HUES6 (cell line): Measurements from ENCODE around the gene SLF2.
A peak's percentile ranks its signal among the peaks of the same experiment; 100 is the strongest.

ENCODE experiments used
- H3K27ac ChIP-seq: 2 replicates; pipeline ENCODE4 v1.7.0; 2013; ENCODE audit warnings: low read depth, mild to moderate bottlenecking, low read length, inconsistent platforms
- H3K27me3 ChIP-seq: 2 replicates; pipeline ENCODE4 v1.6.1; 2013; ENCODE audit warnings: low read length; ENCODE audit not compliant: control insufficient read depth, insufficient read depth
- H3K36me3 ChIP-seq: 2 replicates; pipeline ENCODE4 v1.6.1; 2013; ENCODE audit warnings: low read length; ENCODE audit not compliant: control insufficient read depth, insufficient read depth
- H3K4me1 ChIP-seq: 2 replicates; pipeline ENCODE4 v1.6.1; 2013; ENCODE audit warnings: low read length; ENCODE audit not compliant: control insufficient read depth, insufficient read depth
- H3K4me3 ChIP-seq: 2 replicates; pipeline ENCODE4 v1.5.1; 2013; ENCODE audit warnings: low read depth, low read length
- H3K9ac ChIP-seq: one replicate; pipeline ENCODE4 v1.6.1; 2013; ENCODE audit warnings: mild to moderate bottlenecking, low read length
- H3K9me3 ChIP-seq: 2 replicates; pipeline ENCODE4 v1.6.1; 2013; ENCODE audit warnings: low read depth, low read length; ENCODE audit not compliant: control insufficient read depth, insufficient read depth

Gene SLF2

GRCh38 chr10:100912605-100913469 is at the start of gene SLF2:
SLF2 (plus strand) TSS chr10:100912963; CDS start chr10:100913111, 148 bp downstream.
- H3K4me1 ChIP-seq = peaks cover 30% of the 10 kb centered on the region
- H3K27ac ChIP-seq = peak within 1 kb of the TSS; percentile 67; the same call in 1 of the 2 replicates
- peak within 1 kb of the TSS; percentile 95 for H3K9ac ChIP-seq

GRCh38 chr10:100863433-100863832 is 49.3 kb upstream of the SLF2 start:
- Histone ChIP-seq H3K27ac (no peak overlapping the region), H3K9me3 (no peaks in the 10 kb centered on the region), H3K9ac (no peak overlapping the region), H3K4me1 (peaks cover 11% of the 10 kb centered on the region), H3K27me3 (peaks cover 79% of the 10 kb centered on the region), H3K4me3 (no peak overlapping the region), H3K36me3 (no peaks in the 10 kb centered on the region)

More at GRCh38 chr10:100912605-100913469, at the start of gene SLF2:
- Histone ChIP-seq H3K27me3 (no peaks in the 10 kb centered on the region), H3K4me3 (peak within 1 kb of the TSS; percentile 98), H3K36me3 (peaks cover 18% of the 10 kb centered on the region), H3K9me3 (no peaks in the 10 kb centered on the region)

GRCh38 chr10:100864036-100864885 is 48.5 kb upstream of the SLF2 start:
- Histone ChIP-seq H3K4me3 (no peak overlapping the region), H3K9me3 (no peaks in the 10 kb centered on the region), H3K4me1 (peaks cover 11% of the 10 kb centered on the region), H3K36me3 (no peaks in the 10 kb centered on the region), H3K27me3 (peaks cover 76% of the 10 kb centered on the region), H3K27ac (no peak overlapping the region), H3K9ac (no peak overlapping the region)

GRCh38 chr10:100864978-100865377 is 47.8 kb upstream of the SLF2 start:
- no peak overlapping the region for H3K9ac ChIP-seq
- H3K4me3 ChIP-seq = no peak overlapping the region
- no peak overlapping the region for H3K27ac ChIP-seq
- H3K9me3 ChIP-seq = no peaks in the 10 kb centered on the region
- H3K4me1 ChIP-seq = peaks cover 11% of the 10 kb centered on the region
- no peaks in the 10 kb centered on the region for H3K36me3 ChIP-seq
- peaks cover 72% of the 10 kb centered on the region for H3K27me3 ChIP-seq

GRCh38 chr10:100866010-100866409 is 46.8 kb upstream of the SLF2 start:
- H3K27me3 ChIP-seq = peaks cover 64% of the 10 kb centered on the region
- no peak overlapping the region for H3K9ac ChIP-seq
- H3K4me1 ChIP-seq = peaks cover 11% of the 10 kb centered on the region
- peak overlapping the region; percentile 50 for H3K4me3 ChIP-seq
- H3K9me3 ChIP-seq = no peaks in the 10 kb centered on the region
- H3K36me3 ChIP-seq = no peaks in the 10 kb centered on the region
- H3K27ac ChIP-seq = no peak overlapping the region

- no peak overlapping the region for H3K9ac ChIP-seq
- peaks cover 11% of the 10 kb centered on the region for H3K4me1 ChIP-seq
- H3K36me3 ChIP-seq = no peaks in the 10 kb centered on the region
- H3K27ac ChIP-seq = no peak overlapping the region
- peaks cover 58% of the 10 kb centered on the region for H3K27me3 ChIP-seq
- no peaks in the 10 kb centered on the region for H3K9me3 ChIP-seq
- peak overlapping the region; percentile 50 for H3K4me3 ChIP-seq
These were observed 46.1 kb upstream of the SLF2 start for GRCh38 chr10:100866575-100867098.

GRCh38 chr10:100867261-100867963 is 45.4 kb upstream of the SLF2 start:
- Histone ChIP-seq H3K4me3 (no peak overlapping the region), H3K9ac (no peak overlapping the region), H3K9me3 (no peaks in the 10 kb centered on the region), H3K4me1 (peaks cover 12% of the 10 kb centered on the region), H3K36me3 (no peaks in the 10 kb centered on the region), H3K27ac (no peak overlapping the region), H3K27me3 (peaks cover 58% of the 10 kb centered on the region)

GRCh38 chr10:100868382-100868781 is 44.4 kb upstream of the SLF2 start:
- Histone ChIP-seq H3K36me3 (no peaks in the 10 kb centered on the region), H3K27ac (no peak overlapping the region), H3K4me1 (peaks cover 22% of the 10 kb centered on the region), H3K4me3 (no peak overlapping the region), H3K9ac (no peak overlapping the region), H3K27me3 (peaks cover 61% of the 10 kb centered on the region), H3K9me3 (no peaks in the 10 kb centered on the region)

- no peaks in the 10 kb centered on the region for H3K36me3 ChIP-seq
- H3K4me1 ChIP-seq = peaks cover 22% of the 10 kb centered on the region
- no peak overlapping the region for H3K4me3 ChIP-seq
- no peaks in the 10 kb centered on the region for H3K9me3 ChIP-seq
- no peak overlapping the region for H3K9ac ChIP-seq
- H3K27ac ChIP-seq = no peak overlapping the region
- H3K27me3 ChIP-seq = peaks cover 56% of the 10 kb centered on the region
These were observed 43.4 kb upstream of the SLF2 start for GRCh38 chr10:100869399-100869798.

- H3K36me3 ChIP-seq = no peaks in the 10 kb centered on the region
- H3K4me3 ChIP-seq = no peak overlapping the region
- peaks cover 17% of the 10 kb centered on the region; the same call in 1 of the 2 replicates for H3K4me1 ChIP-seq
- no peak overlapping the region for H3K27ac ChIP-seq
- no peaks in the 10 kb centered on the region for H3K9me3 ChIP-seq
- peaks cover 38% of the 10 kb centered on the region for H3K27me3 ChIP-seq
- no peak overlapping the region for H3K9ac ChIP-seq
These were observed 40.5 kb upstream of the SLF2 start for GRCh38 chr10:100872034-100872791.
